PC-3 (cell line): Measurements from ENCODE around the gene RFXAP. TPM values are rescaled to one million over a fixed set of nuclear protein-coding genes. Genes with fewer than 3 reads are reported as not detected.

Source experiments
- ATAC-seq: fragments of 200-7000 bp; cut with Tn5 transposase; 2 replicates; pipeline ENCODE4 v1.9.1; 2020; ENCODE audit warnings: mild to moderate bottlenecking, moderate library complexity
- BruUV-seq: library from RNA; stranded (reverse); fragments of 400-500 nt; replicated peaks from 2 replicates; lab custom pipeline; 2021; lab: Mats Ljungman, UMichigan
- CTCF ChIA-PET: fragments of 300-600 bp; sonication (Branson Sonifier 250); formaldehyde crosslinking; loops from one replicate; lab custom pipeline; 2022; ENCODE audit warnings: antibody characterized with exemption; lab: Charles Lee
- POLR2A ChIA-PET: fragments of 300-600 bp; sonication (Branson Sonifier 250); formaldehyde crosslinking; loops from one replicate; lab custom pipeline; 2022; ENCODE audit warnings: antibody characterized with exemption; ENCODE audit not compliant: unreplicated experiment; lab: Charles Lee
- DNase-seq: peaks from one replicate; pipeline ENCODE4 v3.0.0-alpha.2; 2015
- H2AFZ ChIP-seq: fragments of 300-600 bp; sonication (generic); 2 replicates; pipeline ENCODE4 v1.6.0; 2016; ENCODE audit warnings: antibody characterized with exemption, low read length
- H3F3A ChIP-seq: fragments of 300-600 bp; sonication (generic); one replicate; pipeline ENCODE4 v1.6.0; 2017; ENCODE audit warnings: antibody characterized with exemption, low read length, control low read depth, mild to moderate bottlenecking; ENCODE audit not compliant: unreplicated experiment
- H3K27ac ChIP-seq: fragments of 300-600 bp; sonication (generic); 2 replicates; pipeline ENCODE4 v1.5.1; 2016; ENCODE audit warnings: mild to moderate bottlenecking, low read length
- H3K27me3 ChIP-seq: fragments of 300-600 bp; sonication (generic); 2 replicates; pipeline ENCODE4 v1.6.1; 2016; ENCODE audit warnings: low read length, mixed read lengths
- H3K36me3 ChIP-seq: fragments of 300-600 bp; sonication (generic); 2 replicates; pipeline ENCODE4 v1.6.1; 2016; ENCODE audit warnings: low read depth, mixed run types, low read length, mixed read lengths
- H3K4me1 ChIP-seq: fragments of 300-600 bp; sonication (generic); 2 replicates; pipeline ENCODE4 v1.5.1; 2016; ENCODE audit warnings: low read length; ENCODE audit not compliant: insufficient read depth
- H3K4me2 ChIP-seq: fragments of 300-600 bp; sonication (generic); 2 replicates; pipeline ENCODE4 v1.6.0; 2016; ENCODE audit warnings: low read length
- H3K4me3 ChIP-seq: fragments of 300-600 bp; sonication (generic); 2 replicates; pipeline ENCODE4 v1.5.1; 2016; ENCODE audit warnings: mild to moderate bottlenecking, low read length, mixed read lengths
- H3K79me2 ChIP-seq: fragments of 300-600 bp; sonication (generic); 2 replicates; pipeline ENCODE4 v1.6.1; 2017; ENCODE audit warnings: low read length, mixed read lengths
- H3K9ac ChIP-seq: fragments of 300-600 bp; sonication (generic); 2 replicates; pipeline ENCODE4 v1.6.0; 2016; ENCODE audit warnings: mild to moderate bottlenecking, low read length
- H3K9me2 ChIP-seq: fragments of 300-600 bp; sonication (generic); replicated peaks from 2 replicates; pipeline ENCODE4 v1.6.1; 2016; ENCODE audit warnings: mixed run types, low read length, mixed read lengths
- H3K9me3 ChIP-seq: fragments of 300-600 bp; sonication (generic); 2 replicates; pipeline ENCODE4 v1.6.1; 2016; ENCODE audit warnings: low read length, mixed read lengths
- H4K20me1 ChIP-seq: fragments of 300-600 bp; sonication (generic); 2 replicates; pipeline ENCODE4 v1.6.1; 2016; ENCODE audit warnings: low read length, mixed read lengths
- CTCF ChIP-seq: fragments of 300-600 bp; sonication (generic); conservative IDR thresholded peaks from 2 replicates; pipeline ENCODE4 v1.5.1; 2017; ENCODE audit warnings: antibody characterized with exemption, low read depth, mild to moderate bottlenecking, low read length
- EZH2 ChIP-seq: fragments of 300-600 bp; sonication (generic); IDR thresholded peaks from one replicate; pipeline ENCODE4 v1.6.1; 2017; ENCODE audit warnings: antibody characterized with exemption, mild to moderate bottlenecking, low read length; ENCODE audit not compliant: unreplicated experiment
- EZH2phosphoT487 ChIP-seq: fragments of 300-600 bp; sonication (generic); IDR thresholded peaks from 2 replicates; pipeline ENCODE4 v1.6.1; 2018; ENCODE audit warnings: mild to moderate bottlenecking, antibody characterized with exemption, low read length, borderline replicate concordance
- intact Hi-C: fragments of 100-400 bp; cut with micrococcal nuclease; formaldehyde crosslinking; loops from 2 replicates; pipeline ENCODE4 v1.9.0; 2023
- total RNA-seq: library from RNA; depleted of rRNA; stranded (reverse); fragments of >200 nt; gene quantifications from 2 replicates; pipeline ENCODE4 v1.2.3, GENCODE V29; 2014

RFXAP gene
- total RNA-seq, 1 experiment from 2014 or later, result 1.2 TPM

- Histone ChIP-seq H2AFZ (no peak overlapping the region), H3K79me2 (no peaks in the 10 kb centered on the region), H3K9me2 (no peaks in the 10 kb centered on the region), H3K4me3 (no peak overlapping the region), H3K4me1 (no peaks in the 10 kb centered on the region), H3K9ac (no peak overlapping the region), H3K9me3 (no peaks in the 10 kb centered on the region), H3K27ac (no peak overlapping the region), H3K36me3 (no peaks in the 10 kb centered on the region), H3K27me3 (no peaks in the 10 kb centered on the region), H4K20me1 (no peaks in the 10 kb centered on the region), H3F3A (no peaks in the 10 kb centered on the region), H3K4me2 (no peak overlapping the region)
- TF ChIP-seq EZH2phosphoT487, result no peak
- TF ChIP-seq EZH2, result no peak
- no peak for DNase-seq
- POLR2A ChIA-PET, result no interaction called here
- BruUV-seq, result no TSS peak
- no peak for ATAC-seq
- CTCF ChIA-PET, result no interaction called here
- intact Hi-C loops, result no loop called here
These were observed 23.0 kb upstream of the RFXAP start for GRCh38 chr13:36796052-36796451.

- Histone ChIP-seq H3F3A (no peaks in the 10 kb centered on the region), H2AFZ (no peak overlapping the region), H3K4me1 (no peaks in the 10 kb centered on the region; the same call in 1 of the 2 replicates), H3K27me3 (no peaks in the 10 kb centered on the region), H3K79me2 (no peaks in the 10 kb centered on the region), H3K9ac (no peak overlapping the region), H3K9me3 (no peaks in the 10 kb centered on the region), H3K4me3 (no peak overlapping the region), H3K27ac (no peak overlapping the region), H3K4me2 (no peak overlapping the region), H3K36me3 (no peaks in the 10 kb centered on the region), H4K20me1 (no peaks in the 10 kb centered on the region), H3K9me2 (no peaks in the 10 kb centered on the region)
- ATAC-seq (no peak), DNase-seq (peak; percentile 18)
- ChIA-PET CTCF (no interaction called here), POLR2A (no interaction called here)
- BruUV-seq, result no TSS peak
- intact Hi-C loops, result no loop called here
- TF ChIP-seq CTCF (no peak), EZH2 (no peak), EZH2phosphoT487 (no peak)
These were observed 18.0 kb upstream of the RFXAP start for GRCh38 chr13:36801035-36801434.

GRCh38 chr13:36804588-36804987 is 14.4 kb upstream of the RFXAP start:
- no peaks in the 10 kb centered on the region for H3K9me3 ChIP-seq
- H3K9ac ChIP-seq, result no peak overlapping the region
- ChIA-PET POLR2A (no interaction called here), CTCF (no interaction called here)
- BruUV-seq, result no TSS peak
- H3K4me2 ChIP-seq, result no peak overlapping the region
- TF ChIP-seq CTCF (no peak), EZH2 (no peak), EZH2phosphoT487 (no peak)
- H3K4me1 ChIP-seq, result no peaks in the 10 kb centered on the region; the same call in 1 of the 2 replicates
- no peak overlapping the region for H3K4me3 ChIP-seq
- no peaks in the 10 kb centered on the region for H3K27me3 ChIP-seq
- ATAC-seq, result no peak; the same call in 1 of the 2 replicates
- H3K27ac ChIP-seq, result no peak overlapping the region
- H3K36me3 ChIP-seq, result no peaks in the 10 kb centered on the region
- no peaks in the 10 kb centered on the region for H3K79me2 ChIP-seq
- H4K20me1 ChIP-seq, result no peaks in the 10 kb centered on the region
- DNase-seq, result peak; percentile 43
- H3K9me2 ChIP-seq, result no peaks in the 10 kb centered on the region
- intact Hi-C loops, result no loop called here
- H3F3A ChIP-seq, result no peaks in the 10 kb centered on the region
- no peak overlapping the region for H2AFZ ChIP-seq
